ENCODE results near the gene CNTLN.
"Not testable (repeated sequence)": the region's sequence is repeated elsewhere in the genome, so short reads cannot be mapped to it uniquely, and the experiment has no call there.

The CNTLN gene

GRCh38 chr9:17315341-17315740, 180.5 kb downstream of the CNTLN start:
- no peak for DNase-seq

GRCh38 chr9:17318821-17319320, 184.0 kb downstream of the CNTLN start:
- DNase-seq = no peak

GRCh38 chr9:17319864-17320263, 185.0 kb downstream of the CNTLN start:
- no peak for DNase-seq

- no peak for DNase-seq
Measured at GRCh38 chr9:17322882-17323864, 188.3 kb downstream of the CNTLN start.

- DNase-seq = no peak
Measured at GRCh38 chr9:17328331-17328730, 193.5 kb downstream of the CNTLN start.

- no peak for DNase-seq
Measured at GRCh38 chr9:17330097-17330496, 195.3 kb downstream of the CNTLN start.

GRCh38 chr9:17332115-17332514, 197.3 kb downstream of the CNTLN start:
- DNase-seq = no peak

GRCh38 chr9:17339156-17339555, 204.3 kb downstream of the CNTLN start:
- no peak for DNase-seq

- DNase-seq = no peak
Measured at GRCh38 chr9:17342696-17343095, 207.9 kb downstream of the CNTLN start.

GRCh38 chr9:17349831-17350230, 215.0 kb downstream of the CNTLN start:
- DNase-seq = no peak

GRCh38 chr9:17354006-17354405, 219.2 kb downstream of the CNTLN start:
- DNase-seq = not testable (repeated sequence)

GRCh38 chr9:17361378-17361777, 226.5 kb downstream of the CNTLN start:
- DNase-seq = no peak

GRCh38 chr9:17367035-17367434, 232.2 kb downstream of the CNTLN start:
- no peak for DNase-seq

GRCh38 chr9:17380126-17380861, 245.5 kb downstream of the CNTLN start:
- DNase-seq = no peak

GRCh38 chr9:17387565-17387964, 252.7 kb downstream of the CNTLN start:
- no peak for DNase-seq

GRCh38 chr9:17389026-17389425, 254.2 kb downstream of the CNTLN start:
- DNase-seq = no peak

- no peak for DNase-seq
Measured at GRCh38 chr9:17394881-17395510, 260.2 kb downstream of the CNTLN start.

- not testable (repeated sequence) for DNase-seq
Measured at GRCh38 chr9:17397166-17397728, 262.4 kb downstream of the CNTLN start.

- DNase-seq = no peak
Measured at GRCh38 chr9:17398350-17398749, 263.5 kb downstream of the CNTLN start.

GRCh38 chr9:17401858-17402257, 267.0 kb downstream of the CNTLN start:
- no peak for DNase-seq

- no peak for DNase-seq
Measured at GRCh38 chr9:17402309-17402708, 267.5 kb downstream of the CNTLN start.

- no peak for DNase-seq
Measured at GRCh38 chr9:17403539-17403938, 268.7 kb downstream of the CNTLN start.

- no peak for DNase-seq
Measured at GRCh38 chr9:17414986-17415385, 280.1 kb downstream of the CNTLN start.

All from CD4-positive, alpha-beta T cell treated with Interleukin-4 for 1 hour (primary cell).